ENCODE results near the gene DBNDD1. TPM values are rescaled to one million over a fixed set of nuclear protein-coding genes. Genes with fewer than 3 reads are reported as not detected.
A peak's percentile ranks its signal among the peaks of the same experiment; 100 is the strongest.

DBNDD1 gene
- total RNA-seq, 6 experiments from 2014 or later: 2.6 to 17.5 (median 7.6) TPM

DNA sequence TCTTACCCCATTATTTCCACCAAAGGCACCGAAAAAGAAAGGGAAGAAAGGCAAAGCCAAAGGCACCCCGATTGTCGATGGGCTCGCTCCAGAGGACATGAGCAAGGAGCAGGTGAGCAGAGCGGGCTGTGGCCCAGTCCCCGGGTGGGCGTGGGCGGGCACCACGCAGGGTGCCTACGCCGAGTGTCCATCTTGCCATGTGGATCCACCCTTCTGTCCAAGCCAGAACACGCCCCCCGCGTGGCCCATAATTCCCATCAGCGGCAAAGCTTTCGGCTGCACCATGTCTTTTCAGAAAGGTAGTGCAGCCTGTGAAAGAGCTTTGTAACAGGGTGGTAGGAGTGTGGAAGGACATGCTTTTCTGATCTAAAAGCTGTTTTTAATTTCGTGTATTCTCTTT, 8.4 kb upstream of the DBNDD1 start:
- peaks cover 0 to 4% (median 0%) of the 10 kb centered on the region in 4 donors for H3K4me1 ChIP-seq
- no peaks in the 10 kb centered on the region for H3K9me3 ChIP-seq
- ATAC-seq: no peak
- intact Hi-C loops (cut with DNase I): no loop called here
- H3K27ac ChIP-seq: no peak overlapping the region
- TF ChIP-seq, protein P1, sequence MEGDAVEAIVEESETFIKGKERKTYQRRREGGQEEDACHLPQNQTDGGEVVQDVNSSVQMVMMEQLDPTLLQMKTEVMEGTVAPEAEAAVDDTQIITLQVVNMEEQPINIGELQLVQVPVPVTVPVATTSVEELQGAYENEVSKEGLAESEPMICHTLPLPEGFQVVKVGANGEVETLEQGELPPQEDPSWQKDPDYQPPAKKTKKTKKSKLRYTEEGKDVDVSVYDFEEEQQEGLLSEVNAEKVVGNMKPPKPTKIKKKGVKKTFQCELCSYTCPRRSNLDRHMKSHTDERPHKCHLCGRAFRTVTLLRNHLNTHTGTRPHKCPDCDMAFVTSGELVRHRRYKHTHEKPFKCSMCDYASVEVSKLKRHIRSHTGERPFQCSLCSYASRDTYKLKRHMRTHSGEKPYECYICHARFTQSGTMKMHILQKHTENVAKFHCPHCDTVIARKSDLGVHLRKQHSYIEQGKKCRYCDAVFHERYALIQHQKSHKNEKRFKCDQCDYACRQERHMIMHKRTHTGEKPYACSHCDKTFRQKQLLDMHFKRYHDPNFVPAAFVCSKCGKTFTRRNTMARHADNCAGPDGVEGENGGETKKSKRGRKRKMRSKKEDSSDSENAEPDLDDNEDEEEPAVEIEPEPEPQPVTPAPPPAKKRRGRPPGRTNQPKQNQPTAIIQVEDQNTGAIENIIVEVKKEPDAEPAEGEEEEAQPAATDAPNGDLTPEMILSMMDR (IDR thresholded peaks at IDR 0.05): no peak
- TF ChIP-seq POLR2A (IDR thresholded peaks at IDR 0.05): no peak
- DNase-seq: no peak
- 90% methylated on average over 7 of the region's 17 CpGs for WGBS (ENCODE audit: insufficient coverage, low coverage, low lambda C conversion rate, missing lambda C conversion rate)
- no peaks in the 10 kb centered on the region for H3K36me3 ChIP-seq
- H3K27me3 ChIP-seq: no peaks in the 10 kb centered on the region
- H3K4me3 ChIP-seq: no peak overlapping the region

DNA sequence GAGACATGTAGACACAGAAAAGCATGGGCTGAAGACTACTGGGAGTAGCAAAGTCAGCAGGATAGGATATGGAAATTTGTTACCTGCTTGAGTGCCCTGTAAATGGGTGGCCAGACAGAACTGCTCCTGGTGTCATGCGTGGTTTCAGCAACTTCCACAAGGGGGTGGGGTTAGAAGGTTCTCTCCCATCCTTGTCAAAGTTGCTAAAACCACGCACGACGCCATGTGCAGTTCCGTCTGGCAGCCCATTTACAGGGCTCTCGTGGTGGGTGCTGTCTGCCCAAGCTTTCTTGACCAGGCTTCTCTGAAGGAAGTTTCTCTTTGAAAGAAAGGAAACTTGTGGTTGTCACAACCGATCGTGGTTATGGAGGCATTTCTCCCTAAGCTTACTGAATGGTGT, 6.9 kb upstream of the DBNDD1 start:
- peaks cover 0 to 6% (median 2%) of the 10 kb centered on the region in 4 donors for H3K4me1 ChIP-seq
- H3K9me3 ChIP-seq: no peaks in the 10 kb centered on the region
- no peaks in the 10 kb centered on the region for H3K36me3 ChIP-seq
- H3K27ac ChIP-seq: no peak overlapping the region
- ATAC-seq: no peak
- H3K4me3 ChIP-seq: no peak overlapping the region
- TF ChIP-seq, protein P1 (IDR thresholded peaks at IDR 0.05): no peak
- intact Hi-C loops (cut with DNase I): no loop called here
- no peak for DNase-seq
- no peaks in the 10 kb centered on the region for H3K27me3 ChIP-seq
- WGBS (ENCODE audit: insufficient coverage, low coverage, low lambda C conversion rate, missing lambda C conversion rate): 100% methylated on average over 2 of the region's 8 CpGs

DNA sequence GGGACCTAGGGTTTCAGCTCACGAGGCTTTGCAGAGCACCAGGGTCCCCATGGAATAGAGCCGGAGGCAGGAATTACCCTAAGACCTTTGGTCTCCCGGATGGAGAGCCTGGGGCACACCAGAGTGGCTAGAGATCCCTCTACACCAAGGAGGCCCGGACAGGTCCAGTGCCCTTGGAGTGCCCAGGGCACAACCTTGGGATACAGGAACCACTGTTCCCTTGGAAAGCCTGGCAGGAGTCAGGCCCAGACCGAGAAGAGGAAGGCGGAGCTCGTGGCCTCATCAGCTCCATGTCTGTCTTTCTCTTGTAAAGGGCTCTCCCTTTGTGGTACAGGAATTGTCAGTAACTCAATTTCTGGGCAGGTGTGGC, 3.8 kb upstream of the DBNDD1 start:
- Histone ChIP-seq H3K9me3 (no peaks in the 10 kb centered on the region), H3K4me3 (peak overlapping the region; percentile 55 to 85 (median 80)), H3K36me3 (no peaks in the 10 kb centered on the region), H3K4me1 (peaks cover 0 to 10% (median 3%) of the 10 kb centered on the region in 4 donors), H3K27ac (no peak overlapping the region), H3K27me3 (no peaks in the 10 kb centered on the region)
- peak in 3 of 4 donors; percentile 3 to 6 (median 5) for ATAC-seq
- 20% methylated on average over 1 of the region's 7 CpGs for WGBS (ENCODE audit: insufficient coverage, low coverage, low lambda C conversion rate, missing lambda C conversion rate)
- TF ChIP-seq, protein P1 (IDR thresholded peaks at IDR 0.05): no peak
- no peak for TF ChIP-seq POLR2A (IDR thresholded peaks at IDR 0.05)
- no peak for DNase-seq
- intact Hi-C loops (cut with DNase I): no loop called here

DNA sequence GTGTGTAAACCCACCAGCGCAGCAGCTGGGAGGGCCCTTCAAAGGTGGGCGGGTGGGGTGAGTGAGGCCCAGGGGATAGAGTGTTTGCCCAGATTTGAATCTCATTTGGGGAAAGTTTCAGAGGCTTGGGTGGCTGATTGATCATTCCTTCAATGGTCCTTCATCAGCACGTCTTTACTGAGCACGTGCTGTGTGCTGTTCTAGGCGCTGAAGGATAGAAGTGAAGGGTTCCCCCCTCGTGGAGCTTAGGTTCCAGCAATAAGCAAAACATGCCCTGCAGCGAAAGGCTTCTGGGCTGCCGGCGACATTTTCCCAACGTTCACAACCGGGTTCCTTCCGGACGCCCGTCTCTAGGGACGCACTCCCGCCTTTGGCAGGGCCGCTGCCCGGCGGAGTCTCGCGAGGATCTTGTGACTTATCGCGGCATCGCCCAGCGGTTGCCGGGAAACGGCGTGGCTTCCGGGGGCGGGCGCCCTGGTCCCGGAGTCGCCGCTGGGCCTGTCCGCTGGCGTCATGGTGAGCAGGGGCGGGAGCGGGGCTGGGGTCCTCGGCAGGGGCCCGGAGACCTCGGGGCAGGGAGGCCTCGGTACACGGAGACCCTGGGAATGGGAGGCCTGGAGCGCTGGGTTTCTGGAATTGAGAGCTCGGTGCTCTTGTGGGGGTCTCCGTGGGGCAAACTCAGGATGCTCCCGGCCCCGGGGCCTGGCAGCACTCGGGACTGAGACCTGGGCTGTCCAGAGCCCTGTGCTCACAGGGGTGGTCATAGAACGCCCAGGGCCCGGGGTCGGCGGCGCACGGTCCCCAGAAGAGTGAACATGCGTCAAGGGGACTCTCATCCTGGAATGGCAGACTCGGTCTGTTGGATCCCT, 3.2 kb upstream of the DBNDD1 start:
- peak; percentile 87 to 96 (median 92) for ATAC-seq
- peak; percentile 95 for DNase-seq
- Histone ChIP-seq H3K27me3 (no peaks in the 10 kb centered on the region), H3K4me3 (peak overlapping the region; percentile 55 to 85 (median 80)), H3K4me1 (peaks cover 0 to 10% (median 3%) of the 10 kb centered on the region in 4 donors), H3K9me3 (no peaks in the 10 kb centered on the region), H3K36me3 (no peaks in the 10 kb centered on the region), H3K27ac (no peak overlapping the region)
- WGBS (ENCODE audit: insufficient coverage, low coverage, low lambda C conversion rate, missing lambda C conversion rate): 14% methylated on average over 21 of the region's 57 CpGs
- intact Hi-C loops (cut with DNase I): no loop called here
- no peak for TF ChIP-seq POLR2A (IDR thresholded peaks at IDR 0.05)
- TF ChIP-seq, protein P1 (IDR thresholded peaks at IDR 0.05): no peak
